OCI-LY1 (cell line): ENCODE measurements around the gene HOTAIR.

Experiments used
- EZH2 ChIP-seq: fragments of 200-600 bp; sonication (generic), shearing (Covaris generic); IDR thresholded peaks from 2 replicates; pipeline ENCODE4 v1.8.0; 2017; ENCODE audit warnings: borderline replicate concordance, mixed run types, mild to moderate bottlenecking, antibody characterized with exemption, low read length, moderate library complexity, mixed read lengths
- TF ChIP-seq, protein P1 (sequence below): fragments of 200-600 bp; sonication (generic), shearing (Covaris generic); IDR thresholded peaks from 2 replicates; pipeline ENCODE4 v1.5.1; 2017; ENCODE audit warnings: mild to moderate bottlenecking, antibody characterized with exemption, low read length, moderate library complexity, mixed read lengths

DNA sequence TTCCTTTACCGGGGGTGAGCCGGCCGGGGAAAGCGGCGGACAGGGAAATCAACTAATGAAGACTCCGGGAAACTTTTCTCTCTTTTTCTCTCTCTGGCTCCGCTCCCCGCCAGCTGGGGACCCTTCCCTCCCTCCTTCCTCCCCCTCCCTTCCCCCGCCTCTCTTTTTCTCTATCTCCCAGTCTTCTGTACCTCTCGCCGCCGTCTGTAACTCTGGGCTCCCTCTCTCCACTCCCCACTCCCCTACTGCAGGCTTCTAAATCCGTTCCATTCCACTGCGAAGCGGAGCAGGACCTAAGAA, 8.7 kb downstream of the HOTAIR start:
- TF ChIP-seq, protein P1, sequence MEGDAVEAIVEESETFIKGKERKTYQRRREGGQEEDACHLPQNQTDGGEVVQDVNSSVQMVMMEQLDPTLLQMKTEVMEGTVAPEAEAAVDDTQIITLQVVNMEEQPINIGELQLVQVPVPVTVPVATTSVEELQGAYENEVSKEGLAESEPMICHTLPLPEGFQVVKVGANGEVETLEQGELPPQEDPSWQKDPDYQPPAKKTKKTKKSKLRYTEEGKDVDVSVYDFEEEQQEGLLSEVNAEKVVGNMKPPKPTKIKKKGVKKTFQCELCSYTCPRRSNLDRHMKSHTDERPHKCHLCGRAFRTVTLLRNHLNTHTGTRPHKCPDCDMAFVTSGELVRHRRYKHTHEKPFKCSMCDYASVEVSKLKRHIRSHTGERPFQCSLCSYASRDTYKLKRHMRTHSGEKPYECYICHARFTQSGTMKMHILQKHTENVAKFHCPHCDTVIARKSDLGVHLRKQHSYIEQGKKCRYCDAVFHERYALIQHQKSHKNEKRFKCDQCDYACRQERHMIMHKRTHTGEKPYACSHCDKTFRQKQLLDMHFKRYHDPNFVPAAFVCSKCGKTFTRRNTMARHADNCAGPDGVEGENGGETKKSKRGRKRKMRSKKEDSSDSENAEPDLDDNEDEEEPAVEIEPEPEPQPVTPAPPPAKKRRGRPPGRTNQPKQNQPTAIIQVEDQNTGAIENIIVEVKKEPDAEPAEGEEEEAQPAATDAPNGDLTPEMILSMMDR = no peak
- TF ChIP-seq EZH2 = no peak
